ENCODE results near the gene KCNN4.

DNA sequence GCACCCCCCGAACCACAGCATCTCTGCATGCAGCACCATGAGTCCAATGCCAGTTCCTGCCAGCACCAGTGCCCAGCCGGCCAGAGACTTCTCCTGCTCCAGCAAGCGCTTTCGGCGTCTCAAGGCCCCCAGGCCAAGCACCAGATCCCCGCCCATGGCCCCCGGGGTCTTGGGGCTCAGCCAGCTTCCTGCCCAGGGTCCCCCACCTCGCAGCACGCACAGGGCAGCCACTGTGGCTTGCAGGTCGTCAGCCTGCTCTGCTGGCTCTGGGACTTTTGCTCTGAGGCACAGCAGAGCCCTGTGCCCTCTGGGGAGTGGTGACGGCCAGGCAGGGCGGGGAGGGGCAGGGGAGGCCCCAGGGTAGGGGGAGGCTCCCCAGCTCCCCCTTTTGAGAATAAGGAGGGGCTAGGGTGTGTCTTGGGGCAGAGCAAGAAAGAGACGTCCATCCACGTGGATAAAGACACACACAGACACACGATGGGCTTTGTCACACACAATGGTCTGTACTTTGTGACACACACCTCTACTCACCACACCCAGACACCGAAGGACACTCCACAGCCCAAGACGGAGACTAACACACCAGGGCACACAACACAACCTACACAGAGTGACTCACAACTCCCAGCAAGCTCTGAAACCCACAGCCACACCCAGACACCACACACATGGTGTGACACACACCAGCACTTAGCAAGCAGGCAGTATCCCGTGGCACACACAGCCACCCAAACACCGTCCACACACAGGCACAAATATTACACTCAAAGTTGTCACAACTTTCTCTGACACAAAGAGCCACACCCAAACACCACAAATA, at the start of gene KCNN4:
- TF ChIP-seq, protein P1, sequence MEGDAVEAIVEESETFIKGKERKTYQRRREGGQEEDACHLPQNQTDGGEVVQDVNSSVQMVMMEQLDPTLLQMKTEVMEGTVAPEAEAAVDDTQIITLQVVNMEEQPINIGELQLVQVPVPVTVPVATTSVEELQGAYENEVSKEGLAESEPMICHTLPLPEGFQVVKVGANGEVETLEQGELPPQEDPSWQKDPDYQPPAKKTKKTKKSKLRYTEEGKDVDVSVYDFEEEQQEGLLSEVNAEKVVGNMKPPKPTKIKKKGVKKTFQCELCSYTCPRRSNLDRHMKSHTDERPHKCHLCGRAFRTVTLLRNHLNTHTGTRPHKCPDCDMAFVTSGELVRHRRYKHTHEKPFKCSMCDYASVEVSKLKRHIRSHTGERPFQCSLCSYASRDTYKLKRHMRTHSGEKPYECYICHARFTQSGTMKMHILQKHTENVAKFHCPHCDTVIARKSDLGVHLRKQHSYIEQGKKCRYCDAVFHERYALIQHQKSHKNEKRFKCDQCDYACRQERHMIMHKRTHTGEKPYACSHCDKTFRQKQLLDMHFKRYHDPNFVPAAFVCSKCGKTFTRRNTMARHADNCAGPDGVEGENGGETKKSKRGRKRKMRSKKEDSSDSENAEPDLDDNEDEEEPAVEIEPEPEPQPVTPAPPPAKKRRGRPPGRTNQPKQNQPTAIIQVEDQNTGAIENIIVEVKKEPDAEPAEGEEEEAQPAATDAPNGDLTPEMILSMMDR (conservative IDR thresholded peaks at IDR 0.05; ENCODE audit: low read length) = no peak
- TF ChIP-seq EZH2phosphoT487 (IDR thresholded peaks at IDR 0.05; ENCODE audit: borderline replicate concordance, low read depth, low read length) = no peak
